Panc1 (cell line): ENCODE measurements around the gene ABHD12. TPM values are rescaled to one million over a fixed set of nuclear protein-coding genes. Genes with fewer than 3 reads are reported as not detected.

Source experiments
- ATAC-seq: fragments of 200-7000 bp; cut with Tn5 transposase; 2 replicates; pipeline ENCODE4 v1.9.1; 2020; ENCODE audit warnings: mild to moderate bottlenecking, moderate library complexity
- BruUV-seq: library from RNA; stranded (reverse); fragments of 400-500 nt; replicated peaks from 2 replicates; lab custom pipeline; 2021; lab: Mats Ljungman, UMichigan
- CTCF ChIA-PET: fragments of 300-600 bp; sonication (Branson Sonifier 250); formaldehyde crosslinking; loops from one replicate; lab custom pipeline; 2022; ENCODE audit warnings: antibody characterized with exemption; lab: Charles Lee
- POLR2A ChIA-PET: fragments of 300-600 bp; sonication (Branson Sonifier 250); formaldehyde crosslinking; loops from one replicate; lab custom pipeline; 2022; ENCODE audit warnings: antibody characterized with exemption; lab: Charles Lee
- DNase-seq: peaks from one replicate; pipeline ENCODE4 v3.0.0-alpha.2; 2010; ENCODE audit warnings: low read depth, low spot score
- H3K27ac ChIP-seq: 2 replicates; pipeline ENCODE4 v1.5.1; 2011; ENCODE audit warnings: mild to moderate bottlenecking, low read length, inconsistent platforms
- H3K27me3 ChIP-seq: fragments of 200-500 bp; sonication (Bioruptor generic); 2 replicates; pipeline ENCODE4 v1.6.0; 2014; ENCODE audit warnings: low read length, inconsistent platforms; ENCODE audit not compliant: control insufficient read depth, insufficient read depth
- H3K36me3 ChIP-seq: fragments of 200-500 bp; sonication (Bioruptor generic); 2 replicates; pipeline ENCODE4 v1.5.1; 2014; ENCODE audit warnings: inconsistent platforms, mild to moderate bottlenecking, low read length, moderate library complexity; ENCODE audit not compliant: control insufficient read depth, insufficient read depth
- H3K4me1 ChIP-seq: 2 replicates; pipeline ENCODE4 v1.5.1; 2011; ENCODE audit warnings: inconsistent platforms, mild to moderate bottlenecking, low read length, moderate library complexity; ENCODE audit not compliant: control insufficient read depth, insufficient read depth
- H3K4me3 ChIP-seq, 2 experiments: 2 replicates each; pipeline ENCODE4 v1.5.1; 2011 to 2012; ENCODE audit warnings: low read depth in 2 of 2, low read length in 2 of 2, mild to moderate bottlenecking in 2 of 2, inconsistent platforms in 1 of 2, moderate library complexity in 1 of 2
- H3K9me3 ChIP-seq: fragments of 200-500 bp; sonication (Bioruptor generic); 2 replicates; pipeline ENCODE4 v1.5.1; 2014; ENCODE audit warnings: low read depth, mild to moderate bottlenecking, inconsistent platforms, low read length, moderate library complexity; ENCODE audit not compliant: control insufficient read depth, insufficient read depth
- CTCF ChIP-seq: fragments of 450-650 bp; IDR thresholded peaks from 2 replicates; pipeline ENCODE4 v1.5.1; 2017; ENCODE audit warnings: mild to moderate bottlenecking
- POLR2AphosphoS5 ChIP-seq: IDR thresholded peaks from 2 replicates; pipeline ENCODE4 v1.6.1; 2012; ENCODE audit warnings: mild to moderate bottlenecking, low read depth, low read length, moderate library complexity
- REST ChIP-seq, 2 experiments: IDR thresholded peaks; 2 replicates each; pipeline ENCODE4 v1.6.1; 2011 to 2012; ENCODE audit warnings: low read depth in 2 of 2, control low read depth in 1 of 2, low read length in 1 of 2, mild to moderate bottlenecking in 1 of 2, moderate library complexity in 1 of 2; ENCODE audit not compliant: insufficient read depth in 1 of 2
- SIN3A ChIP-seq: IDR thresholded peaks from 2 replicates; pipeline ENCODE4 v1.6.1; 2012; ENCODE audit warnings: low read depth, mild to moderate bottlenecking, low read length, moderate library complexity, borderline replicate concordance; ENCODE audit not compliant: insufficient read depth
- TCF7L2 ChIP-seq: IDR thresholded peaks from 2 replicates; pipeline ENCODE4 v1.6.1; 2011; ENCODE audit warnings: mild to moderate bottlenecking, low read depth, low read length, inconsistent platforms
- in situ Hi-C: cut with HindIII; loops from 2 replicates; pipeline ENCODE4 v1.10.0; 2016; ENCODE audit warnings: low sequenced_read_pairs, low pct_unique_long_range_greater_than_20kb
- intact Hi-C: fragments of 100-400 bp; cut with micrococcal nuclease; formaldehyde crosslinking; loops from one replicate; pipeline ENCODE4 v1.10.0; 2022; ENCODE audit not compliant: unreplicated experiment
- total RNA-seq: library from RNA; stranded (reverse); gene quantifications from one replicate; pipeline ENCODE4 v1.2.1, GENCODE V29; 2021; ENCODE audit not compliant: unreplicated experiment

ABHD12 gene
- total RNA-seq, 1 experiment from 2014 or later = 90.9 TPM

- H3K4me1 ChIP-seq = peaks cover 37% of the 10 kb centered on the region
- intact Hi-C loops = loop anchor here (10.0 kb wide), 1 partner anchor 69 kb away; no protein-coding TSS in a partner anchor
- H3K4me3 ChIP-seq = no peak overlapping the region
- BruUV-seq = no TSS peak
- peak; percentile 71 for ATAC-seq
- in situ Hi-C loops = no loop called here
- ChIA-PET CTCF (interaction anchor here (0.6 to 2.0 kb wide), 5 partner anchors 10 to 83 kb away, joined by 3 to 15 read pairs (median 4); no protein-coding TSS in a partner anchor), POLR2A (interaction anchor here (0.6 kb wide), 1 partner anchor 75 kb away, joined by 8 read pairs; no protein-coding TSS in a partner anchor)
- no peak for TF ChIP-seq POLR2AphosphoS5
- no peak for TF ChIP-seq SIN3A
- no peaks in the 10 kb centered on the region for H3K36me3 ChIP-seq
- H3K27me3 ChIP-seq = no peaks in the 10 kb centered on the region
- DNase-seq = no peak
- H3K9me3 ChIP-seq = no peaks in the 10 kb centered on the region
- peak overlapping the region; percentile 75 for H3K27ac ChIP-seq
Measured at GRCh38 chr20:25315418-25316210, 75.0 kb downstream of the ABHD12 start.

- no peaks in the 10 kb centered on the region for H3K9me3 ChIP-seq
- in situ Hi-C loops (no loop called here), intact Hi-C loops (loop anchor here (10.0 kb wide), 1 partner anchor 70 kb away; no protein-coding TSS in a partner anchor)
- CTCF ChIA-PET = interaction anchor here (0.6 to 2.0 kb wide), 7 partner anchors 11 to 111 kb away, joined by 3 to 15 read pairs (median 4); no protein-coding TSS in a partner anchor
- no peak for DNase-seq
- no TSS peak for BruUV-seq
- peaks cover 46% of the 10 kb centered on the region for H3K4me1 ChIP-seq
- H3K4me3 ChIP-seq = no peak overlapping the region
- TF ChIP-seq TCF7L2 = no peak
- TF ChIP-seq REST (IDR thresholded peaks at IDR 0.05; ENCODE audit: insufficient read depth in 1 of 2, low read depth in 2 of 2, low read length in 1 of 2) = no peak
- TF ChIP-seq CTCF = no peak; the same call in 1 of the 2 replicates
- TF ChIP-seq POLR2AphosphoS5 = no peak
- no peak for TF ChIP-seq SIN3A
- H3K27ac ChIP-seq = peak overlapping the region; percentile 75
- POLR2A ChIA-PET = no interaction called here
- H3K27me3 ChIP-seq = no peaks in the 10 kb centered on the region
- ATAC-seq = peak; percentile 63
- no peaks in the 10 kb centered on the region for H3K36me3 ChIP-seq
Measured at GRCh38 chr20:25314497-25315417, 75.9 kb downstream of the ABHD12 start.
